Endothelial cell (in vitro differentiated cells): ENCODE results near the gene PSMD12. TPM values are rescaled to one million over a fixed set of nuclear protein-coding genes. Genes with fewer than 3 reads are reported as not detected.

Source experiments
- DNase-seq: peaks from one replicate; pipeline ENCODE4 v3.0.0; 2021; ENCODE audit warnings: low spot score
- H3K27ac Mint-ChIP-seq: one replicate; pipeline ENCODE4 v1.8.0; 2021; ENCODE audit warnings: mixed read lengths, inconsistent platforms; ENCODE audit not compliant: unreplicated experiment
- H3K27me3 Mint-ChIP-seq: one replicate; pipeline ENCODE4 v1.8.0; 2021; ENCODE audit warnings: mild to moderate bottlenecking, moderate library complexity, mixed read lengths, inconsistent platforms; ENCODE audit not compliant: unreplicated experiment
- H3K36me3 Mint-ChIP-seq: one replicate; pipeline ENCODE4 v1.8.0; 2021; ENCODE audit warnings: mild to moderate bottlenecking, low read depth, mixed read lengths, inconsistent platforms; ENCODE audit not compliant: unreplicated experiment
- H3K4me1 Mint-ChIP-seq: one replicate; pipeline ENCODE4 v1.8.0; 2021; ENCODE audit warnings: mild to moderate bottlenecking, mixed read lengths, inconsistent platforms; ENCODE audit not compliant: unreplicated experiment
- H3K4me3 Mint-ChIP-seq: one replicate; pipeline ENCODE4 v1.8.0; 2021; ENCODE audit warnings: mild to moderate bottlenecking, mixed read lengths, inconsistent platforms; ENCODE audit not compliant: unreplicated experiment
- H3K9me3 Mint-ChIP-seq: one replicate; pipeline ENCODE4 v1.8.0; 2021; ENCODE audit warnings: mixed read lengths, inconsistent platforms; ENCODE audit not compliant: unreplicated experiment
- total RNA-seq: library from RNA; stranded (reverse); fragmentation: NEBNext Ultra II Directional; extraction: Animal tissue kit (Norgen Biotek cat#: 25700); gene quantifications from one replicate; pipeline ENCODE4 v1.2.1, GENCODE V29; 2021; ENCODE audit not compliant: unreplicated experiment
- TF ChIP-seq, protein P1 (sequence below): fragments of 200-600 bp; sonication (generic); IDR thresholded peaks from one replicate; pipeline ENCODE4 v1.5.0; 2021; ENCODE audit warnings: antibody characterized with exemption; ENCODE audit not compliant: unreplicated experiment

PSMD12 gene
- total RNA-seq, 1 donor from 2014 or later, result 46.2 TPM

DNA sequence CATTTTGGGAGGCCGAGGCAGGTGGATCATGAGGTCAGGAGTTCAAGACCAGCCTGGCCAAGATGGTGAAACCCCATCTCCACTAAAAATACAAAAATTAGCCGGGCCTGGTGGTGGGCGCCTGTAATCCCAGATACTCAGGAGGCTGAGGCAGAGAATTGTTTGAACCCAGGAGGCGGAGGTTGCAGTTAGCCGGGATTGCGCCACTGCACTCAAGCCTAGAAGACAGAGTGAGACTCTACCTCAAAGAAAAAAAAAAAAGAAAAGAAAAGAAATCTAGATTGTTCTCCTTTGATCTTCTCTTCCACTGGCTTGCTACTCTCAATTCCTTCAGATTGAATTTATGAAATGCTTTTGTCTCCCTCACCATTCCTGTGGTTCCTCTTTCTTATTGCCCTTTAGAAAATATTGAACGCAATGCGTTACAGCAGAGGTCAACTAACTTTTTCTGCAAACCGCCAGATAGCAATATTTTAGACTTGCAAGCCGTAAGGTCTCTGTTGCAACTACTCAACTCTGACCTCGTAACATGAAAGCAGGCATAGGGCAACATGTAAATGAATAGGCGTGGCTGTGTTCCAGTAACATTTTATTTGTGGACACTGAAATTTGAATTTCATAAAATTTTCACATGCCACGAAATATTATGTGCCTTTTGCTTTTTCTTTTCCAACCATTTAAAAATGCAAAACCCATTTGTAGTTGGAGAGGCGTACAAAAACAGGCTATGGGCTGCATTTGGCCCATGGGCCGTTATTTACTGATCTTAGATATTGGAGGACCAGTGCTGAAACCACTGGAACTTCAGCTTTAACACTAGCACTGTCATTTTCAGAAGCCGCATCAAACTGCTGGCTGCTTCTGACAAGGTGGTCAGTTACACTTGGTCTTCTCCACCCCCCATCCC, 35.5 kb upstream of the PSMD12 start:
- H3K36me3 Mint-ChIP-seq, result no peaks in the 10 kb centered on the region
- no peak overlapping the region for H3K4me3 Mint-ChIP-seq
- TF ChIP-seq, protein P1, sequence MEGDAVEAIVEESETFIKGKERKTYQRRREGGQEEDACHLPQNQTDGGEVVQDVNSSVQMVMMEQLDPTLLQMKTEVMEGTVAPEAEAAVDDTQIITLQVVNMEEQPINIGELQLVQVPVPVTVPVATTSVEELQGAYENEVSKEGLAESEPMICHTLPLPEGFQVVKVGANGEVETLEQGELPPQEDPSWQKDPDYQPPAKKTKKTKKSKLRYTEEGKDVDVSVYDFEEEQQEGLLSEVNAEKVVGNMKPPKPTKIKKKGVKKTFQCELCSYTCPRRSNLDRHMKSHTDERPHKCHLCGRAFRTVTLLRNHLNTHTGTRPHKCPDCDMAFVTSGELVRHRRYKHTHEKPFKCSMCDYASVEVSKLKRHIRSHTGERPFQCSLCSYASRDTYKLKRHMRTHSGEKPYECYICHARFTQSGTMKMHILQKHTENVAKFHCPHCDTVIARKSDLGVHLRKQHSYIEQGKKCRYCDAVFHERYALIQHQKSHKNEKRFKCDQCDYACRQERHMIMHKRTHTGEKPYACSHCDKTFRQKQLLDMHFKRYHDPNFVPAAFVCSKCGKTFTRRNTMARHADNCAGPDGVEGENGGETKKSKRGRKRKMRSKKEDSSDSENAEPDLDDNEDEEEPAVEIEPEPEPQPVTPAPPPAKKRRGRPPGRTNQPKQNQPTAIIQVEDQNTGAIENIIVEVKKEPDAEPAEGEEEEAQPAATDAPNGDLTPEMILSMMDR, result no peak
- H3K4me1 Mint-ChIP-seq, result peaks cover 4% of the 10 kb centered on the region
- H3K9me3 Mint-ChIP-seq, result no peaks in the 10 kb centered on the region
- DNase-seq, result no peak
- H3K27me3 Mint-ChIP-seq, result no peaks in the 10 kb centered on the region
- H3K27ac Mint-ChIP-seq, result no peak overlapping the region

- no peak for DNase-seq
- TF ChIP-seq, protein P1, result no peak
- peaks cover 4% of the 10 kb centered on the region for H3K4me1 Mint-ChIP-seq
- H3K4me3 Mint-ChIP-seq, result no peak overlapping the region
- H3K27me3 Mint-ChIP-seq, result no peaks in the 10 kb centered on the region
- no peaks in the 10 kb centered on the region for H3K9me3 Mint-ChIP-seq
- H3K36me3 Mint-ChIP-seq, result no peaks in the 10 kb centered on the region
- no peak overlapping the region for H3K27ac Mint-ChIP-seq
Observed at GRCh38 chr17:67401106-67401505, 34.7 kb upstream of the PSMD12 start.

DNA sequence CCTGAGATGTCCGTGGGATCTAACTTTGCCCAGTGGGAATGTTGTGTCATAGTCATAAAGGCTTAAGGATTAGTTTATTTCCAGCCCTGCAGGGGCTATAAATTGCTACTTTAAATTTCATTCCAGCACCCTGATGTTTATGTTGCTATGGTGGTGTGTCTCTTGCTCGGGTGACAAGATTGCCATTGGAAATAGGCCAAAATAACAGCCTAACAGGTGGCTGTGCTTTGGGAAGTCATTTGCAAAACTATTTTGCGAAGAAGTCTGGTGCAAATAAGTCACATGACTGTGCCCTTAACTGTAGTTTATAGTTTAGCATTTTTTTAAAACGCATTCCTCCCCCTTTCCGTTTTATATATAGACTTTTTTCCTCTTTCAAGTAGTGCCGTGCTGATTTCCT, 33.8 kb upstream of the PSMD12 start:
- no peak overlapping the region for H3K27ac Mint-ChIP-seq
- TF ChIP-seq, protein P1, result no peak
- H3K4me1 Mint-ChIP-seq, result peaks cover 4% of the 10 kb centered on the region
- no peaks in the 10 kb centered on the region for H3K27me3 Mint-ChIP-seq
- H3K9me3 Mint-ChIP-seq, result no peaks in the 10 kb centered on the region
- no peaks in the 10 kb centered on the region for H3K36me3 Mint-ChIP-seq
- H3K4me3 Mint-ChIP-seq, result no peak overlapping the region
- DNase-seq, result no peak

DNA sequence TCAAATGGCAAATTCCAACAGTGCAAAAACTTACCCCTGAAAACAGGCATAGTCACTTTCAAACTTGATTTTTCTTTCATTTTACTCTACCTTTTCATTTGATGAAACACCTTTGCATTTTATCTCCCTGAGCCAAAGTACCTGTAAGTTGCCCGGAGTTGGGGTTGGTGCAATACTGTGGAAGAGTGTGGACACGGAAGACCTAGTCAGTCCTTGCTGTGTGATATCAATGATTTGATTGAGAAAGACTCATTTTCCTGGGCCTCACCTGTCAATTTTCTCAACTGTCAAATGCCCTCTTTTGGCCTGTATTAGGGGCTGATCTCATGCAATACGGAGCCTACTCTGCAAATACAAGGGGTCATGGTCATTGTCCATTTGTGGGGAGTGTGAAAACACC, 33.3 kb upstream of the PSMD12 start:
- TF ChIP-seq, protein P1, result no peak
- Mint-ChIP-seq H3K9me3 (no peaks in the 10 kb centered on the region), H3K4me1 (peaks cover 4% of the 10 kb centered on the region), H3K27ac (peak overlapping the region; percentile 30), H3K27me3 (no peaks in the 10 kb centered on the region), H3K36me3 (no peaks in the 10 kb centered on the region), H3K4me3 (no peak overlapping the region)
- no peak for DNase-seq

GRCh38 chr17:67393809-67394397, 27.5 kb upstream of the PSMD12 start:
- no peak for DNase-seq
- Mint-ChIP-seq H3K27me3 (no peaks in the 10 kb centered on the region), H3K36me3 (no peaks in the 10 kb centered on the region), H3K4me1 (peaks cover 5% of the 10 kb centered on the region), H3K27ac (no peak overlapping the region), H3K4me3 (no peak overlapping the region), H3K9me3 (no peaks in the 10 kb centered on the region)
- TF ChIP-seq, protein P1, result no peak
